Stomach (tissue), 9 donors: ENCODE results near the gene ZDHHC5. TPM values are rescaled to one million over a fixed set of nuclear protein-coding genes. Genes with fewer than 3 reads are reported as not detected.
"Not testable (repeated sequence)": the region's sequence is repeated elsewhere in the genome, so short reads cannot be mapped to it uniquely, and the experiment has no call there.

Experiments used
- DNase-seq, 2 donors: peaks; one replicate each; pipeline versions ENCODE4 v3.0.0 to v3.0.0-alpha.2; 2013 to 2019
- H3K27ac ChIP-seq, 5 donors: fragments of 200-600 bp in 4 of 5; sonication (generic) in 4 of 5; one replicate each; pipeline ENCODE4 v1.5.1; 2013 to 2019; ENCODE audit warnings: mild to moderate bottlenecking in 1 of 5, moderate library complexity in 1 of 5
- H3K27me3 ChIP-seq, 3 donors: fragments of 200-600 bp; sonication (generic); one replicate each; pipeline ENCODE4 v1.5.1; 2017 to 2019; ENCODE audit warnings: mixed run types in 1 of 3
- H3K36me3 ChIP-seq, 4 donors: fragments of 200-600 bp; sonication (generic); 1 replicate in 3 of 4; 2 replicates in 1 of 4; pipeline ENCODE4 v1.5.1; 2016 to 2019
- H3K4me1 ChIP-seq, 4 donors: fragments of 200-600 bp; sonication (generic); one replicate each; pipeline ENCODE4 v1.5.1; 2016 to 2019
- H3K4me3 ChIP-seq, 4 donors: fragments of 200-600 bp; sonication (generic) in 3 of 4; one replicate each; pipeline ENCODE4 v1.5.1; 2016 to 2019; ENCODE audit warnings: mild to moderate bottlenecking in 1 of 4
- H3K9me3 ChIP-seq, 4 donors: fragments of 200-600 bp; sonication (generic); one replicate each; pipeline ENCODE4 v1.5.1; 2016 to 2019
- EP300 ChIP-seq: sonication (generic); formaldehyde crosslinking; IDR thresholded peaks from one replicate; pipeline ENCODE4 v1.6.1; 2017; ENCODE audit warnings: antibody characterized with exemption
- POLR2A ChIP-seq, 4 donors: fragments of 450-650 bp; IDR thresholded peaks; one replicate each; pipeline ENCODE4 v1.6.1; 2016; ENCODE audit warnings: antibody characterized with exemption in 4 of 4, control low read depth in 2 of 4, mild to moderate bottlenecking in 1 of 4, moderate library complexity in 1 of 4
- POLR2AphosphoS5 ChIP-seq, 3 donors: sonication (generic); formaldehyde crosslinking; IDR thresholded peaks; one replicate each; pipeline ENCODE4 v1.6.1; 2016; ENCODE audit warnings: antibody characterized with exemption in 3 of 3
- WGBS, 5 donors: extraction: QIAGEN DNeasy Blood & Tissue Kit in 3 of 5; methylation state at CpG; one replicate each; pipeline versions ENCODE4 v1.1.5 to v1.1.7; 2013 to 2018; 5-methylcytosine and 5-hydroxymethylcytosine counted together
- intact Hi-C: fragments of 100-400 bp; cut with DNase I; formaldehyde crosslinking; loops from one replicate; pipeline ENCODE4 v1.15.1; 2023; ENCODE audit warnings: low total_unique reads
- polyA plus RNA-seq, 3 donors: library from polyadenylated mRNA; stranded (reverse); fragments of 200-250 nt; gene quantifications; one replicate each; pipeline ENCODE4 v1.2.3, GENCODE V29; 2013
- total RNA-seq, 5 donors: library from RNA; depleted of rRNA; stranded (reverse); fragments of >200 nt; gene quantifications; one replicate each; pipeline versions ENCODE4 v1.1.0 to v1.2.3, GENCODE V29; 2014 to 2016
- TF ChIP-seq, protein P1 (sequence below), 7 experiments: fragments of 450-650 bp in 4 of 7; fragments of 200-600 bp in 3 of 7; sonication (generic) in 3 of 7; IDR thresholded peaks; one replicate each; pipeline ENCODE4 v1.5.1; 2016 to 2019; ENCODE audit warnings: antibody characterized with exemption in 7 of 7, control low read depth in 2 of 7, mild to moderate bottlenecking in 1 of 7
- donor health status: healthy with polysubstance abuse.
- donor health status: Bipolar disorder and iron deficiency.
- donor health status: healthy.

ZDHHC5 gene
- total and polyA plus RNA-seq, 8 donors, result 11.2 to 72.8 (median 28.7) TPM

DNA sequence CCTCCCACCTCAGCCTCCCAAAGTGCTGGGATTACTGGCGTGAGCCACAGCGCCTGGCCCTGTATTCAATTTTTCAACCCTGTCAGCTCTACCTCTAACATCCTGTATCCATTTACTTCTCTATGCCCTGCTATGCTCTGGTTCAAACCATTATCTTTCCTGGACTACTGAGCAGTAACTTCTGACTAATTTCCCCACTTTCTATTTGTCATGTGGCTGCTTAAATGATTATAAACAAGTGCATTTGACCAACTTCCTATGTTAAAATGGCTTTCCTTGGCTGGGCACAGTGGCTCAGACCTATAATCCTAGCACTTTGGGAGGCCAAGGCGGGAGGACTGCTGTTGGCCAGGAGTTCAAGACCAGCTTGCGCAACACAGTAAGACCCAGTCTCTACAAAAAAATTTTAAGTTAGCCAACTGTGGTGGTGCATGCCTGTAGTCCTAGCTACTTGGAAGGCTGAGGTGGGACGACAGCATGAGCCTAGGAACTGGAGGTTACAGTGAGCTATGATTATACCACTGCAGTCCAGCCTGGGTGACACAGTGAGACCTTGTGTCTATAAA lies 42.0 kb downstream of the ZDHHC5 start:
- Histone ChIP-seq H3K27ac (no peak overlapping the region), H3K4me3 (no peak overlapping the region), H3K27me3 (no peaks in the 10 kb centered on the region), H3K9me3 (no peaks in the 10 kb centered on the region), H3K4me1 (peaks cover 17 to 51% (median 44%) of the 10 kb centered on the region in 4 donors), H3K36me3 (peaks cover 5 to 28% (median 16%) of the 10 kb centered on the region in 4 donors)
- no peak for DNase-seq
- intact Hi-C loops, result no loop called here
- TF ChIP-seq POLR2A (IDR thresholded peaks at IDR 0.05) (no peak), EP300 (no peak), POLR2AphosphoS5 (IDR thresholded peaks at IDR 0.05) (no peak)
- TF ChIP-seq, protein P1, sequence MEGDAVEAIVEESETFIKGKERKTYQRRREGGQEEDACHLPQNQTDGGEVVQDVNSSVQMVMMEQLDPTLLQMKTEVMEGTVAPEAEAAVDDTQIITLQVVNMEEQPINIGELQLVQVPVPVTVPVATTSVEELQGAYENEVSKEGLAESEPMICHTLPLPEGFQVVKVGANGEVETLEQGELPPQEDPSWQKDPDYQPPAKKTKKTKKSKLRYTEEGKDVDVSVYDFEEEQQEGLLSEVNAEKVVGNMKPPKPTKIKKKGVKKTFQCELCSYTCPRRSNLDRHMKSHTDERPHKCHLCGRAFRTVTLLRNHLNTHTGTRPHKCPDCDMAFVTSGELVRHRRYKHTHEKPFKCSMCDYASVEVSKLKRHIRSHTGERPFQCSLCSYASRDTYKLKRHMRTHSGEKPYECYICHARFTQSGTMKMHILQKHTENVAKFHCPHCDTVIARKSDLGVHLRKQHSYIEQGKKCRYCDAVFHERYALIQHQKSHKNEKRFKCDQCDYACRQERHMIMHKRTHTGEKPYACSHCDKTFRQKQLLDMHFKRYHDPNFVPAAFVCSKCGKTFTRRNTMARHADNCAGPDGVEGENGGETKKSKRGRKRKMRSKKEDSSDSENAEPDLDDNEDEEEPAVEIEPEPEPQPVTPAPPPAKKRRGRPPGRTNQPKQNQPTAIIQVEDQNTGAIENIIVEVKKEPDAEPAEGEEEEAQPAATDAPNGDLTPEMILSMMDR (IDR thresholded peaks at IDR 0.05), result no peak
- WGBS, 5 donors, result 93 to 96% (median 95%) methylated on average over 5 of the region's 5 CpGs

- intact Hi-C loops, result no loop called here
- H3K36me3 ChIP-seq, result peaks cover 2 to 18% (median 6%) of the 10 kb centered on the region in 4 donors
- H3K4me1 ChIP-seq, result peaks cover 17 to 56% (median 47%) of the 10 kb centered on the region in 4 donors
- 4 to 7% (median 5%) methylated on average over 35 to 51 of the region's 51 CpGs for WGBS, 5 donors
- TF ChIP-seq, protein P1 (IDR thresholded peaks at IDR 0.05), result no peak
- TF ChIP-seq POLR2A (IDR thresholded peaks at IDR 0.05), result no peak
- no peak for TF ChIP-seq EP300
- peak in 1 of 3 donors; percentile 73 for TF ChIP-seq POLR2AphosphoS5 (IDR thresholded peaks at IDR 0.05)
- DNase-seq, result peak; percentile 87 to 95
- H3K9me3 ChIP-seq, result no peaks in the 10 kb centered on the region
- peak within 1 kb of the TSS; percentile 91 to 94 (median 93) for H3K27ac ChIP-seq
- no peaks in the 10 kb centered on the region for H3K27me3 ChIP-seq
- peak within 1 kb of the TSS; percentile 90 to 100 (median 97) for H3K4me3 ChIP-seq
These were observed 43.7 kb downstream of the ZDHHC5 start, which contains the start of gene MED19 for GRCh38 chr11:57711414-57712255. MED19 (minus strand) TSS chr11:57712215; CDS start chr11:57712179, 36 bp downstream.

DNA sequence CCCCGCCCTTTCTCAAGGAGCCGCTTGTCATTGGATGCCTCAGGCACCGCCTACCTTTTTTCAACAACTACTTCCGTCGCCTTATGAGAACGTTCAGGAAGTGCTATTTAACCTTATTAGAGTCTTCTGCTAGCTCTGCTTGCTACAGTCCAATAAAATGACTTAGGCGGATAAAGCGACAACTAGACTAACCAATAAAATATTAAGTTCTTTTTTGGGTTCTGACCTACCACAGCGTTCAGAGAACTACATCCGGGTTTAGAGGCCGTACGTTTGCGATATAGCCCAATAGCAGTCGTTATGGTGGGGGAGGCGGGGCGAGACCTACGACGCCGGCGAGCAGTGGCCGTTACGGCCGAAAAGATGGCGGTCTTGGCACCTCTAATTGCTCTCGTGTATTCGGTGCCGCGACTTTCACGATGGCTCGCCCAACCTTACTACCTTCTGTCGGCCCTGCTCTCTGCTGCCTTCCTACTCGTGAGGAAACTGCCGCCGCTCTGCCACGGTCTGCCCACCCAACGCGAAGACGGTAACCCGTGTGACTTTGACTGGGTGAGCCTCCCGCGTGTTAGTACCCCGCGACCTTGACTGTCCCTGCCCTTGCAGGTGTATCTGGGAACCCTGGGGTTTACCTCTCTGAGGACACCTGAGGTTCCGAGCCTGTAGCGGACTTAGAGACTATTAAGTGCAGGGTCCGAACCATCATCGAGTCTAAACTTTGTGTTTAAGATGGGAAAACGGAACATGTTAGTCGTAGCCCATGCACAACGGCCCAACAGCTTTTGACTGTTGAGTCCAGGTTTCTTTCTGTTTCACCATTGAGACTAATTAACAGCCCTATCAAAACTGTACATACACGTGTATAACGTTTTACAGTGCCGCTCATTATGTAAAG lies 44.6 kb downstream of the ZDHHC5 start, which contains the start of gene TMX2:
TSS of gene TMX2 (plus strand) at position 338 of the 895 bp plus-strand sequence. CDS start at position 364, 26 bp downstream.
- Histone ChIP-seq H3K27ac (peak within 1 kb of the TSS; percentile 91 to 94 (median 93)), H3K4me3 (peak within 1 kb of the TSS; percentile 90 to 100 (median 97)), H3K9me3 (no peaks in the 10 kb centered on the region), H3K27me3 (no peaks in the 10 kb centered on the region), H3K36me3 (peaks cover 0 to 14% (median 6%) of the 10 kb centered on the region in 4 donors), H3K4me1 (peaks cover 17 to 54% (median 47%) of the 10 kb centered on the region in 4 donors)
- intact Hi-C loops, result no loop called here
- 0 to 1% (median 1%) methylated on average over 50 to 53 of the region's 53 CpGs for WGBS, 5 donors
- DNase-seq, result peak; percentile 93 to 99
- TF ChIP-seq EP300 (no peak), POLR2AphosphoS5 (IDR thresholded peaks at IDR 0.05) (peak; percentile 40 to 83 (median 70))

DNA sequence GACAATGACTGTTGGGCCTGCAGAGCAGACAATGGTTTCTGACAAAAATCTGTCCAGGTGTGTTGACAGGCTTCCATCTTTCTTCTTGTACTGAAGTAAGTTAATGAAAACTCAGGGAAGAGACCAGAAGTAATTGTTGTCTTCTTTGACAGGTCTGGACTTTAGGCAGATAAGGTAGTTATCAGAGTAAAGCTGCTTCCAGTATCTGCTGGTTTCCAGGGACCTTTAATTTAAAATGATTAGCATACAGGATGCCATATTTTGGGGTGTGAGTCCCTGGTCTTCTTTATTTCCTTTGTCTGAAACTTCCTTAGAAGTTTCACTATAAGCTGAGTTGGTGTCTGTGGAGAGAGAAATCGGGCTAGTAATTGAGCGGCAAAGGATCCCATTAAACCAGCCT lies 45.9 kb downstream of the ZDHHC5 start:
- intact Hi-C loops, result no loop called here
- H3K36me3 ChIP-seq, result peaks cover 1 to 14% (median 12%) of the 10 kb centered on the region in 4 donors
- peak overlapping the region in 3 of 4 donors; percentile 97 to 100 (median 97) for H3K4me3 ChIP-seq
- no peaks in the 10 kb centered on the region for H3K27me3 ChIP-seq
- DNase-seq, result no peak
- WGBS, 5 donors, result 86 to 96% (median 92%) methylated on average over 2 of the region's 2 CpGs
- TF ChIP-seq EP300 (no peak), POLR2A (IDR thresholded peaks at IDR 0.05) (no peak), POLR2AphosphoS5 (IDR thresholded peaks at IDR 0.05) (no peak)
- TF ChIP-seq, protein P1 (IDR thresholded peaks at IDR 0.05), result no peak
- peaks cover 17 to 49% (median 46%) of the 10 kb centered on the region in 4 donors for H3K4me1 ChIP-seq
- no peaks in the 10 kb centered on the region for H3K9me3 ChIP-seq
- H3K27ac ChIP-seq, result no peak overlapping the region

GRCh38 chr11:57716726-57717125 lies 48.8 kb downstream of the ZDHHC5 start:
- H3K4me3 ChIP-seq, DNase-seq, H3K27ac ChIP-seq, intact Hi-C loops, H3K9me3 ChIP-seq, H3K27me3 ChIP-seq: not testable (repeated sequence)
- WGBS, 5 donors, result 94 to 100% (median 99%) methylated on average over 8 to 30 of the region's 34 CpGs
- Histone ChIP-seq H3K4me1 (peaks cover 10 to 26% (median 25%) of the 10 kb centered on the region in 4 donors), H3K36me3 (peaks cover 0 to 34% (median 29%) of the 10 kb centered on the region in 4 donors)
